Mesendoderm (in vitro differentiated cells): Measurements from ENCODE around the gene INSIG2.

ENCODE experiments used
- DNase-seq: peaks from one replicate; pipeline ENCODE4 v3.0.0; 2013
- H2AK5ac ChIP-seq: 2 replicates; pipeline ENCODE4 v1.6.1; 2013; ENCODE audit warnings: low read length, inconsistent platforms
- H2BK120ac ChIP-seq: 2 replicates; pipeline ENCODE4 v1.6.1; 2013; ENCODE audit warnings: low read depth, mild to moderate bottlenecking, low read length, moderate library complexity, mixed read lengths
- H2BK15ac ChIP-seq: replicated peaks from 2 replicates; pipeline ENCODE4 v1.6.1; 2013; ENCODE audit warnings: low read depth, mild to moderate bottlenecking, moderate library complexity
- H2BK5ac ChIP-seq: 2 replicates; pipeline ENCODE4 v1.6.1; 2013; ENCODE audit warnings: low read length, inconsistent platforms
- H3K18ac ChIP-seq: 2 replicates; pipeline ENCODE4 v1.6.1; 2013; ENCODE audit warnings: mild to moderate bottlenecking, low read length, mixed read lengths
- H3K23ac ChIP-seq: one replicate; pipeline ENCODE4 v1.6.1; 2013; ENCODE audit warnings: low read length
- H3K27ac ChIP-seq: 2 replicates; pipeline ENCODE4 v1.5.1; 2013; ENCODE audit warnings: low read depth, mild to moderate bottlenecking, inconsistent platforms, low read length, moderate library complexity
- H3K27me3 ChIP-seq: 2 replicates; pipeline ENCODE4 v1.6.1; 2013; ENCODE audit warnings: low read length, control low read depth, mild to moderate bottlenecking, inconsistent platforms; ENCODE audit not compliant: insufficient read depth, poor library complexity
- H3K36me3 ChIP-seq: 2 replicates; pipeline ENCODE4 v1.6.1; 2013; ENCODE audit warnings: low read length, inconsistent platforms; ENCODE audit not compliant: control insufficient read depth, insufficient read depth
- H3K4ac ChIP-seq: one replicate; pipeline ENCODE4 v1.6.1; 2013; ENCODE audit warnings: low read depth, mild to moderate bottlenecking, low read length, moderate library complexity
- H3K4me1 ChIP-seq: 2 replicates; pipeline ENCODE4 v1.6.1; 2013; ENCODE audit warnings: low read depth, low read length, inconsistent platforms; ENCODE audit not compliant: control insufficient read depth
- H3K4me2 ChIP-seq: 2 replicates; pipeline ENCODE4 v1.6.1; 2013; ENCODE audit warnings: low read length
- H3K4me3 ChIP-seq: 2 replicates; pipeline ENCODE4 v1.5.1; 2013; ENCODE audit warnings: mild to moderate bottlenecking, low read length
- H3K56ac ChIP-seq: one replicate; pipeline ENCODE4 v1.6.1; 2013; ENCODE audit warnings: low read length
- H3K79me1 ChIP-seq: 2 replicates; pipeline ENCODE4 v1.6.1; 2013; ENCODE audit warnings: low read length, inconsistent platforms
- H3K79me2 ChIP-seq: 2 replicates; pipeline ENCODE4 v1.6.1; 2013; ENCODE audit warnings: mild to moderate bottlenecking, low read length; ENCODE audit not compliant: control insufficient read depth, insufficient read depth
- H3K9ac ChIP-seq: 2 replicates; pipeline ENCODE4 v1.6.1; 2013; ENCODE audit warnings: low read length, inconsistent platforms
- H4K5ac ChIP-seq: one replicate; pipeline ENCODE4 v1.6.1; 2013; ENCODE audit warnings: low read length
- H4K8ac ChIP-seq: one replicate; pipeline ENCODE4 v1.6.1; 2013; ENCODE audit warnings: low read depth, mild to moderate bottlenecking, control low read depth, low read length, moderate library complexity
- WGBS: extraction: QIAGEN DNeasy Blood & Tissue Kit; methylation state at CpG from one replicate; pipeline ENCODE4 v1.1.7; 2013; ENCODE audit warnings: low lambda C conversion rate, missing lambda C conversion rate; ENCODE audit not compliant: insufficient coverage; ENCODE audit errors: extremely low coverage; 5-methylcytosine and 5-hydroxymethylcytosine counted together

The INSIG2 gene

GRCh38 chr2:118077636-118078247 is 10.5 kb upstream of the INSIG2 start:
- Histone ChIP-seq H3K27me3 (no peaks in the 10 kb centered on the region), H4K5ac (no peak overlapping the region), H3K4ac (no peak overlapping the region), H3K79me1 (no peaks in the 10 kb centered on the region), H2BK15ac (no peak overlapping the region), H3K79me2 (no peaks in the 10 kb centered on the region), H2BK5ac (no peak overlapping the region), H3K23ac (no peak overlapping the region), H3K27ac (no peak overlapping the region), H3K36me3 (no peaks in the 10 kb centered on the region), H4K8ac (no peak overlapping the region), H3K4me1 (no peaks in the 10 kb centered on the region), H2BK120ac (no peak overlapping the region), H2AK5ac (no peak overlapping the region), H3K4me2 (no peak overlapping the region), H3K4me3 (no peak overlapping the region), H3K56ac (no peak overlapping the region), H3K18ac (no peak overlapping the region), H3K9ac (no peak overlapping the region)
- no peak for DNase-seq
- WGBS = no CpG with 5 or more reads among the region's 9 CpGs

- no peak overlapping the region for H3K56ac ChIP-seq
- no peak overlapping the region for H3K4me3 ChIP-seq
- H3K18ac ChIP-seq = no peak overlapping the region
- no peak overlapping the region for H4K5ac ChIP-seq
- no peak overlapping the region for H2AK5ac ChIP-seq
- no peak overlapping the region for H4K8ac ChIP-seq
- no peaks in the 10 kb centered on the region for H3K4me1 ChIP-seq
- H3K79me2 ChIP-seq = no peaks in the 10 kb centered on the region
- DNase-seq = no peak
- no peak overlapping the region for H2BK120ac ChIP-seq
- no peak overlapping the region for H2BK5ac ChIP-seq
- no peaks in the 10 kb centered on the region for H3K36me3 ChIP-seq
- no peak overlapping the region for H2BK15ac ChIP-seq
- no peaks in the 10 kb centered on the region for H3K27me3 ChIP-seq
- H3K79me1 ChIP-seq = no peaks in the 10 kb centered on the region
- WGBS = no CpG with 5 or more reads among the region's 3 CpGs
- H3K9ac ChIP-seq = no peak overlapping the region
- no peak overlapping the region for H3K4ac ChIP-seq
- no peak overlapping the region for H3K4me2 ChIP-seq
- no peak overlapping the region for H3K27ac ChIP-seq
- H3K23ac ChIP-seq = no peak overlapping the region
Observed at GRCh38 chr2:118078734-118079133, 9.5 kb upstream of the INSIG2 start.

GRCh38 chr2:118084491-118085089 is 3.7 kb upstream of the INSIG2 start:
- no peak overlapping the region for H3K18ac ChIP-seq
- H2BK15ac ChIP-seq = no peak overlapping the region
- no peak overlapping the region for H2AK5ac ChIP-seq
- no peak overlapping the region for H4K8ac ChIP-seq
- no peak overlapping the region for H3K23ac ChIP-seq
- no peak overlapping the region for H3K56ac ChIP-seq
- H3K4me1 ChIP-seq = no peaks in the 10 kb centered on the region
- H3K27me3 ChIP-seq = no peaks in the 10 kb centered on the region
- H3K36me3 ChIP-seq = no peaks in the 10 kb centered on the region
- no peak overlapping the region for H3K4me3 ChIP-seq
- no peak overlapping the region for H3K27ac ChIP-seq
- no peak overlapping the region for H3K4ac ChIP-seq
- WGBS = no CpG with 5 or more reads among the region's 5 CpGs
- H3K79me1 ChIP-seq = peaks cover 7% of the 10 kb centered on the region
- no peak overlapping the region for H3K9ac ChIP-seq
- no peak overlapping the region for H3K4me2 ChIP-seq
- H2BK5ac ChIP-seq = no peak overlapping the region
- H3K79me2 ChIP-seq = peaks cover 9% of the 10 kb centered on the region
- H4K5ac ChIP-seq = no peak overlapping the region
- no peak overlapping the region for H2BK120ac ChIP-seq
- DNase-seq = no peak

GRCh38 chr2:118085173-118086023 is 2.9 kb upstream of the INSIG2 start:
- no peak overlapping the region for H2BK15ac ChIP-seq
- H3K9ac ChIP-seq = no peak overlapping the region
- no peak overlapping the region for H3K4ac ChIP-seq
- no peaks in the 10 kb centered on the region for H3K4me1 ChIP-seq
- no peak overlapping the region for H3K18ac ChIP-seq
- H3K4me3 ChIP-seq = no peak overlapping the region
- no peak overlapping the region for H3K27ac ChIP-seq
- no peak overlapping the region for H4K5ac ChIP-seq
- peaks cover 7% of the 10 kb centered on the region for H3K79me1 ChIP-seq
- no peak overlapping the region for H3K23ac ChIP-seq
- no peaks in the 10 kb centered on the region for H3K36me3 ChIP-seq
- DNase-seq = no peak
- H3K56ac ChIP-seq = no peak overlapping the region
- no peak overlapping the region for H2BK5ac ChIP-seq
- H2BK120ac ChIP-seq = no peak overlapping the region
- H2AK5ac ChIP-seq = no peak overlapping the region
- peaks cover 9% of the 10 kb centered on the region for H3K79me2 ChIP-seq
- H4K8ac ChIP-seq = no peak overlapping the region
- no peaks in the 10 kb centered on the region for H3K27me3 ChIP-seq
- H3K4me2 ChIP-seq = no peak overlapping the region
- WGBS = 100% methylated on average over 1 of the region's 2 CpGs

GRCh38 chr2:118086024-118086633 is 2.1 kb upstream of the INSIG2 start:
- Histone ChIP-seq H2BK15ac (no peak overlapping the region), H3K4me1 (no peaks in the 10 kb centered on the region), H2AK5ac (no peak overlapping the region), H3K79me1 (peaks cover 7% of the 10 kb centered on the region), H2BK5ac (no peak overlapping the region), H3K36me3 (no peaks in the 10 kb centered on the region), H3K4me2 (no peak overlapping the region), H4K8ac (no peak overlapping the region), H3K4ac (no peak overlapping the region), H3K23ac (no peak overlapping the region), H3K18ac (no peak overlapping the region), H4K5ac (no peak overlapping the region), H3K79me2 (peaks cover 11% of the 10 kb centered on the region), H3K27ac (no peak overlapping the region), H3K27me3 (no peaks in the 10 kb centered on the region), H3K9ac (no peak overlapping the region), H2BK120ac (no peak overlapping the region), H3K56ac (no peak overlapping the region), H3K4me3 (no peak overlapping the region)
- no CpG with 5 or more reads among the region's 3 CpGs for WGBS
- no peak for DNase-seq
